AG04449 (cell line): ENCODE measurements around the gene QRFP.

ENCODE experiments used
- CTCF ChIA-PET: fragments of 350-600 bp; formaldehyde crosslinking; extraction: SDS; loops from one replicate; lab custom pipeline; 2021; ENCODE audit warnings: antibody characterized with exemption; lab: Yijun Ruan, JAX
- POLR2A ChIA-PET: fragments of 400-600, 350-600 bp; formaldehyde crosslinking; extraction: SDS; loops from one replicate; lab custom pipeline; 2020; ENCODE audit warnings: antibody characterized with exemption, inconsistent platforms; lab: Yijun Ruan, JAX
- DNase-seq: peaks from one replicate; pipeline ENCODE4 v3.0.0-alpha.2; 2010; ENCODE audit warnings: low read depth, low spot score
- H3K4me3 ChIP-seq: 2 replicates; pipeline ENCODE4 v1.5.1; 2011; ENCODE audit warnings: low read depth, mild to moderate bottlenecking, control low read depth, low read length
- CTCF ChIP-seq: IDR thresholded peaks from one replicate; pipeline ENCODE4 v1.5.1; 2011; ENCODE audit warnings: mild to moderate bottlenecking, moderate library complexity, low read length, control low read depth, inconsistent platforms; ENCODE audit not compliant: insufficient read depth; ENCODE audit errors: missing control alignments

QRFP gene

GRCh38 chr9:130924448-130924788 lies 27.8 kb upstream of the QRFP start:
- H3K4me3 ChIP-seq: no peak overlapping the region
- POLR2A ChIA-PET: no interaction called here
- CTCF ChIA-PET: no interaction called here
- no peak for TF ChIP-seq CTCF
- no peak for DNase-seq

- TF ChIP-seq CTCF: no peak
- CTCF ChIA-PET: interaction anchor here (0.8 kb wide), 1 partner anchor 58 kb away, joined by 3 read pairs; no protein-coding TSS in a partner anchor
- POLR2A ChIA-PET: no interaction called here
- no peak for DNase-seq
- H3K4me3 ChIP-seq: no peak overlapping the region
These were observed 27.2 kb upstream of the QRFP start for GRCh38 chr9:130923611-130924447.

GRCh38 chr9:130922893-130923610 lies 26.4 kb upstream of the QRFP start:
- no peak overlapping the region for H3K4me3 ChIP-seq
- TF ChIP-seq CTCF: no peak
- ChIA-PET CTCF (interaction anchor here (0.8 kb wide), 1 partner anchor 57 kb away, joined by 3 read pairs; no protein-coding TSS in a partner anchor), POLR2A (no interaction called here)
- no peak for DNase-seq

- CTCF ChIA-PET: no interaction called here
- H3K4me3 ChIP-seq: no peak overlapping the region
- POLR2A ChIA-PET: interaction anchor here (0.6 kb wide), 1 partner anchor 14 kb away, joined by 3 read pairs; no protein-coding TSS in a partner anchor
- TF ChIP-seq CTCF: no peak
- no peak for DNase-seq
These were observed 25.6 kb upstream of the QRFP start for GRCh38 chr9:130921989-130922892.

- no peak for TF ChIP-seq CTCF
- ChIA-PET POLR2A (interaction anchor here (0.6 kb wide), 1 partner anchor 15 kb away, joined by 3 read pairs; no protein-coding TSS in a partner anchor), CTCF (interaction anchor here (1.1 kb wide), 2 partner anchors 12 to 77 kb away, joined by 3 read pairs; no protein-coding TSS in a partner anchor)
- H3K4me3 ChIP-seq: no peak overlapping the region
- no peak for DNase-seq
These were observed 24.8 kb upstream of the QRFP start for GRCh38 chr9:130921300-130921988.
